ENCODE results near the gene OR10J1. TPM values are rescaled to one million over a fixed set of nuclear protein-coding genes. Genes with fewer than 3 reads are reported as not detected.
"Not testable (repeated sequence)": the region's sequence is repeated elsewhere in the genome, so short reads cannot be mapped to it uniquely, and the experiment has no call there.

OR10J1 gene, protein sequence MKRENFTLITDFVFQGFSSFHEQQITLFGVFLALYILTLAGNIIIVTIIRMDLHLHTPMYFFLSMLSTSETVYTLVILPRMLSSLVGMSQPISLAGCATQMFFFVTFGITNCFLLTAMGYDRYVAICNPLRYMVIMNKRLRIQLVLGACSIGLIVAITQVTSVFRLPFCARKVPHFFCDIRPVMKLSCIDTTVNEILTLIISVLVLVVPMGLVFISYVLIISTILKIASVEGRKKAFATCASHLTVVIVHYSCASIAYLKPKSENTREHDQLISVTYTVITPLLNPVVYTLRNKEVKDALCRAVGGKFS
- not detected for total RNA-seq
- long read RNA-seq: 0 reads

DNA sequence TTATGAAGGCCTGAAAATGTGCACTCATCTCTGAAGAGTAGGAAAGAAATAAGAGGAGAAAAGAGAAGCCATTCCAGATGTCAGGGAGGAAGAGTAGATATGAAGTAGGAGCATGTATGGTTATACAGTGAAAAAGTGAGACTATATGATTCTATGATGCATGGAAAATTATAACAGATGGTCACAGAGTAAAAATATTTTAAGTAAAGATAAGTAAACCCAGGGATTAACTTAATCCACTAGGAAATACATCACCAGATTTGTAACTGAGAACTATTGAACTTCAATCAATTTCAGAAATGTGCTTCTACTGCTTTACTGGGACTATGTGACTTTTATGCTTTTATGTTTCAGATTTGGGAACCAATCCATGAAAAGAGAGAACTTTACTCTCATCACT lies at the start of gene OR10J1:
TSS of gene OR10J1 (plus strand) at position 301 of the 400 bp plus-strand sequence. CDS start at position 371, 70 bp downstream.
- ATAC-seq: no peak
- DNase-seq (ENCODE audit: missing footprints): no peak
- intact Hi-C loops (cut with DNase I): no loop called here

DNA sequence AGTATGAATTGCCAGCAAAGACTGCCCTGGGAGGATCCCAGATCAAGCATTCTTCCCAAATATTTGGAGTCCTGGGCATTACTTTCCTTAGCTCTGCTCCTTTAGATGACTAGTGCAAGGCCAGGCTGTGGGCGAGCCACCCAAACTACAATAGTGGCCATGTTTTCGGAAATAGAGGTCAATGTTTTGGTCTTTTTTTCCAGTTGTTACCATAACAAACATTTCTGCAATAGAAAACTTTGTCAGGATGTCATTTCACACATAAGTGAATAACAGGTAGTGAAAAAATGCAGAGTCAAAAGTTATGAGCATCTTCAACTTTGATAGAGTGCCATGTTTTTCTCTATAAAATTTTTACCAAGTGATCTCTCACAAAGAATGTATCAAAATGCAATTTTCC lies 32.7 kb upstream of the OR10J1 start:
- DNase-seq (ENCODE audit: missing footprints) (no peak), ATAC-seq (no peak)
- intact Hi-C loops (cut with DNase I): no loop called here

DNA sequence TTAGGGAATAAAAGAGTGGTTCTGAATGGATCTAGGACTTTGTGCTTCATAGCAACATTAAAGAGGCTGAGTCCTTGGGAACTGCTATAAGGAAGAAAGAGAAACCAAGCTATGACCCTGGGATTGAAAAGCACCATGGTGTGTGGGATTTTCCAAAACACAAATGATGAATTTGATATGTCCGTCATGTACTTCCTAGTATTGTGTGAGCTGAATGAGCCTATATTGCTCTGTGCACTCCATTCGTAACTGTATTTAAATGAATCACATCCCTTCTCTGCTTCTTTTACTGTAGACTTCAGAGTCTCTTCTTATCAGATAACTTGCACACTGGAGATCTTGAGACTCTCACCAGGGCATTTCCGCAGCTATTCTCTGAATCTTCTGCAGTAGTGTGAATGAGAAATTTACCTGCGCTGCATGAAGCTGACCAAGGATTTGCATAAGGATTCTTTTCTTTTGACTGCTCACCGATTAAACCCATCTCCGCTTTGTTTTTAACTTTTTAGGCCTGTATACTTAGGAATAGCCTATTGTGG lies 30.6 kb upstream of the OR10J1 start:
- intact Hi-C loops (cut with DNase I): no loop called here
- ATAC-seq (no peak), DNase-seq (ENCODE audit: missing footprints) (no peak)

DNA sequence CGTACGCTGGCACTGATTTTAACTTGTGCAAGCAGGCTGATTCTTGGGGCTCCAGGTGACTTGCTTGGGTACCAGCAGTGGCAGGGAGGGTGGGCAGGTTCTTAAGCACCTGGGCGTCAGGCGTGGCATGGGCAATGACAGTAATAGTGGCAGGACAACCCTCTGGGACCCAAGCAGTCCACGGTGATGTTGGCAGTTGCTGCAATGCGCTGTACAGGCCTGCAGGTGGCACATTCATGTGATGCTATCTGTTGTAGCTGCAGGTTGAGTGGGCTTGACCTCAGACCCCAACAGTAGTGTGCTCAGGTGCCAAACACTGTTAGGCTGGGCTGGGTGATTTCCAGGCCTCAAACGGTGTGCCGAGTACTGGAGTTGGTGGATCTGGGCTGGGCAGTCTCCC lies 17.7 kb upstream of the OR10J1 start:
- DNase-seq (ENCODE audit: missing footprints) (no peak), ATAC-seq (no peak)
- intact Hi-C loops (cut with DNase I): no loop called here

DNA sequence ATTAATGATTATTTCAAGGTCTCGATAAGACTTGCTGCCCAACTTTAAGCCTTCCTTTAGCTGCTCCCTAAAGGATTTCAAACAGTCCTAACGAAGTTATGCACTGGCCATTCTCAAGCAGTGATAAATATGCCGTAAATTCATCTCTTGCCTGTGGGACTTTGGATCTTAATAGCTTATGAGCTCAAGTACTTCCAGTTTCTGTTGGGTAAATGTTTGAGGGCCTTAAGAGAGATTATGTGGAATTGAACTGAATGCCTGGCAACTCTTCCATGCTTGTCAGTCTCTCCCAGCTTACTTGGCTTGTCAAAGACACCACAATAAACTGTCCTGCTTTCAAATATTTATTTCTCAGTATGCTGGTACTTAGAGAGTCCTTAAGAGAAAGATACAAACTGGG lies 11.0 kb upstream of the OR10J1 start:
- DNase-seq (ENCODE audit: missing footprints) (no peak), ATAC-seq (no peak)
- intact Hi-C loops (cut with DNase I): no loop called here

DNA sequence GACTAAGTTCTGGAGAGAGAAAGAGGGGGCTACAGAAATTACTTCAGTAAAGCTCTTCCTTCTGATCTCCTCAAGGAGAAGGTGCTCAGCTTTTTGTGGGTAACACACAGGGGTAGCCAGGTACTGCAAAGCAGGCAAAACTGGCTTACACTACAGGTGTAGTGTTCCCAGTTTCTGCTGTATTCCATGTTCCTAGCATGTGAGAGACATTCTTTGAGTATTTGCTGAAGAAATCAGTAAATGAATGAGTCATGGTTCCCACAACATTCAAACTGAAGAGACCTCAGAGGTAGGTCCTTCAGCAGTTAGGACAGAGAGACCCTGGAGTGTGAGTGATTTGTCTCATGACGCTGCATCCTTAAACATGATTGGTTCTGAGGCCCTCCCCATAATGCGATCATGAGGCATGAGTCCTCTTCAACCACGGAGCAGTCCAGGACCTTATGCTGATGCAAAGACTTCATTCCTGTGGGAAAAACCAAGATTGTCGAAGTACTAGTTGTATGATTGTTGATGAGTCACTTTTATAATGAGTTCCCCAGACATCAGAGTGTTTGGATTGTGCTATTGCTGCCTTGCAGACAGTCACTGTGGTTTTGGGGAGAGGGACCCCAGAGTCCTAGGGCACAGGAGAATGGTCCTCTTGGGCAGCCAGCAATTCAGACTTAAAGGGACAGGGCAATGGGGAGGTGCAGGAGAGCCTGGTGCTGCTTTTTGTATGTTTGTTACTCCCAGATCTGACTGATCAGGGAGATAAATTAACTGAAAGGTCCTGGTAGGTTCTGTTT lies 10.3 kb upstream of the OR10J1 start:
- no peak for ATAC-seq
- intact Hi-C loops (cut with DNase I): no loop called here
- no peak for DNase-seq (ENCODE audit: missing footprints)

DNA sequence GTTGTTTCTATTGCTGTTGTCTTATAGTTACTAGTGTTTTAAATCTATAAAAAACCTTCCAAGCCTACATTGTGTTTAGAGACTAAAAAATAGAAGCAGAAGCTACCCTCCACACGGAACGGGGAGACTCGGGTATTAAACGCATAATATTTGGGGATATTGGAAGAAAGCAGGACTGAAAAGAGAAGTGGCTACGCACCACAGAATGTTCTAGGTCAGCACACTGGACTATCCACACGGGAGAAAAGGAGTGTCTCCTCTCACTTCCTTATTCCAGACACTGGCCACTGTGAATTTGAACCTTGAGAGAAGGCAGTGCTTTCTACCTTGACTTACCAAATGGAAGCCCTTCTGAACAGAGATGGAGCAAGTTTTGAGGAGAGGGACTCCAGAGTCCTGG lies 8.5 kb upstream of the OR10J1 start:
- DNase-seq (ENCODE audit: missing footprints) (no peak), ATAC-seq (no peak)
- intact Hi-C loops (cut with DNase I): no loop called here

DNA sequence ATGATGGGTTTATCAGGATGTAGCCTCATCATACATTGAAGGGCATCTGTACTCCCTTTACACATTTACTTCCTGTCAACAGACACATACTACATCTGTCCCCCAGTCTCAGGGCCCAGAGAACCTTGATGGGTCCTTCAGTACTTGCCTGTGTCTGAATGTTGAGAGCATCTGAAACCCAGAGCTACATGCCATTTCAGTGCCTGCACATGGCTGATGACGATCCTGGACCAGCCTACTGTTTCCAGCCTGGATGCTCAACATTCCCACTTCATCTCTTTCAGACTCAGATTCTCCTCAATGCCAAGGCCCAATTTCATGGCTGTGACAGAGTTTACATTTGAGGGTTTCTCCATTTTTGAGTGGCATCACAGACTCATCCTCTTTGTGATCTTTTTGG lies 7.6 kb upstream of the OR10J1 start, which contains the start of gene OR10J4:
TSS of gene OR10J4 (plus strand) at position 301 of the 400 bp plus-strand sequence.
- ATAC-seq (no peak), DNase-seq (ENCODE audit: missing footprints) (no peak)
- intact Hi-C loops (cut with DNase I): no loop called here

DNA sequence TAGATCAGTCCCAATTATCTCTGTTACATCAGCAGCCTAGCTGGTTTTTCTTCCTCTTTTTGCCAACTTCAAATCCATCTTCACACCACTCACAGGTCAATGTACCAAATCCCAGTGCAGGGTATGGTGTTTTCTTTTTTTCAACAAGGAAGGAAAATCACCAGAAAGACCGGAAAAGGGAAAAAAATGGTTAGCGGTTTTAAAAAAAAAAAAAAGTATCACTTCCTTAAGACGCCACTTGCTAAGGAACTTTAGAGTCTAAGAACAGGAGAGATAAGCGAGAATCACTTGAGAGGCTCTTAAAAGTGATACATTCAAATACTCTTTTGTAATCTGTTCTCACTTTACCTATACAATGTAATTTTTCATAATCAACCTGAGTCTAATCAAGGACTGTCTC lies 3.1 kb upstream of the OR10J1 start:
- no peak for ATAC-seq
- no peak for DNase-seq (ENCODE audit: missing footprints)
- intact Hi-C loops (cut with DNase I): no loop called here

DNA sequence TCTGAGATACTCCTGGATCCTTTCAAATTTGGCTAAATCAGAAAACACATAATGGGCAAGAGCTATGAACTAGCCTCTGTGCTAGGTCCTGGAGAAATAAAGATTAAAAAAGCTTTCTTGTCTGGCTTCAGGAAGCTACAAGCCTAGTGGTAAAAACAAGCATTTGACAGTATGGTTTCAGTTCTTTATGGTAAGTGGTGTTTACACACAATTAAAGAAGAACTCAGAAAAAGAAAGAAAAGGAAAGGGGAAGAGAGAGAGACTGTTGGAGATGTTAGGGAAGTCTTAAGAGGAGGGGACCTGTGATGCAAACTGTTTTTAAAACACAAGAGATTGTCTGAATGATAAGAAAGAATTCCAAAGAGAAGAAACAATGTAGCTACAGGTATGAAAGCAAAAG lies 1.8 kb downstream of the OR10J1 start:
- DNase-seq (ENCODE audit: missing footprints) (no peak), ATAC-seq (no peak)
- intact Hi-C loops (cut with DNase I): no loop called here

DNA sequence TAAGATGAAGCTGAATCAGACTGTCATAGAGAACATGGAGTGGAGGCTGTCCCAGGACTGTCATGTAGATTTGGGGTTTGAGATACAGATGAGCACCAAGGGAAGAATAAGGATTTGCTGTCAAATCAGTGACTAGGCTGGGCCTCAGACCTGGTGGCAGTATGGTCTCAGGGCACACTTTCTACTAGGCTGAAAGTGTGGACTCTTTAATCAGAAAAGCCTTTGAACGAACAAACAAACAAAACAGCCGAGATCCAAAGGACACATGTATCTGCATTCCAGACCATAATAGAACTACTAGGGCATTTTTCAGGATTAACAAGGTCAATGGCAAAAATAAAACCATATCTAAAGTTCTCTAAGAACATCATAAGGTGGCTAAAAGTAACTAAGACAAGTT lies 2.9 kb downstream of the OR10J1 start:
- DNase-seq (ENCODE audit: missing footprints) (no peak), ATAC-seq (no peak)

DNA sequence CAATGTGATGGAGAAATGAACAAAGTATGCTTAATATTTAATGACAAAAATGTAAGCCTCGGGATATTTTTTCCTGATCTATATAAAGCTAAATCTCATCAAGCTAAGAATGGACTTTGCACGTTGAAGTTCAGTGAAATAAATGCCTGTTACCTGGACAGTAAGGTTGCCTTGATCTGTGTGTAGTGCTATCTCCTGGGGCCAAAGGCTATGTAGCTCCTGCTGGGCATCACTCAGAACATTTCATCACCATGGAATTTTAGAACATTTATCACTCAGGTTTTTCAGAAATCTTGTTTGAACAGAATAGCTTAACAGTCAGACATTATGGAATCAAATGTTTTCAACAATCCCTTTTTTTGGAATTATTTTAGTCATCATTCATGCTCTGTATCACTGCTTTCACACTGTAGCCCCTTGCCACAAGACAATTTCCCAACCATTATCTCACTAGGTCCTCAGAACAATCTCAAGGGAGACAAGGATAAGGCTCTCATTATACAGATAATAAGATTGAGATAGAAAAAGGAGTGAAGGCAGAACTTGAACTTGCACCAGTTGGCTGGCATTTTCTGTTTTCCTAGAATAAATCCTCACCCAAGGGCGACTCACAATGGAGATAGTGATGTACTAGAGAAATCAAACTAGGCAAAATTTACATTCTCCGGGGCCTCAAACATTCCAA lies 3.7 kb downstream of the OR10J1 start:
- intact Hi-C loops (cut with DNase I): no loop called here
- DNase-seq (ENCODE audit: missing footprints) (no peak), ATAC-seq (no peak)

More for the DNA sequence above, 2.9 kb downstream of the OR10J1 start:
- intact Hi-C loops (cut with DNase I): no loop called here

DNA sequence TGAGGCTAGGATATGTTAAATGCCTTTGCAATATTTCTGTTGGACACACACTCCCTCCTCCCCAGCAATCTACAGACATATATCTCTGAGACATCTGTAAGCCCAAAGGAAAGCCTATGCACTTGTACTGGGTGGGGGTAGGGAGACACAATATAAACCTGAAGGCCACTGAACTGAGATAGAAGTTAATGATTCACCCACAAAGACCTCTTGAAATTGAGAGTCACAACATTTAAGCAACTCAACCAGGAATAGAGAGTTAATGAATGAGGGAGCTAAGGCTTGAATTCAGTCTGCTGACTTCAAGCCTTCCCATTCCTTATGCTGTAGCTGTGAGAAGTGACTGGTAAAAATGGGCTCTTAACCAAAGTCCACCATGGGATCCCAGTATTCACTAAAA lies 5.0 kb downstream of the OR10J1 start:
- intact Hi-C loops (cut with DNase I): no loop called here
- ATAC-seq: no peak
- no peak for DNase-seq (ENCODE audit: missing footprints)

DNA sequence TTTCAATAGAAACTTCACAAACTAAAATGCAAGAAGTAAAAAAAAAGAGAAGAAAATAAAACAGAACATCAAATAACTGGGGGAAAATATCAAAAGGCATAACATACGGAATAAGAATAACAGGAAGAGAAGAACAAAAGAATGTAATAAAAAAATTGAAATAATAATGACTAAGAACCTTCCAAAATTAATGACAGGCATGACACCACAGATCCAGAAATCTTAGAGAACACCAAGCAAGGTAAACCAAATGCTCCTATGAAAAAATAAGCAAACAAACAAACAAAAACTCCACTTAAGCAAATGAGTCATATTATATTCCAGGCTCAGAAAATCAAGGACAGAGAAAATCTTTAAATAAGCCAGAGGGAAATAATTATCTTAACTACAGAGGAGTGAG lies 8.7 kb downstream of the OR10J1 start:
- intact Hi-C loops (cut with DNase I): no loop called here
- ATAC-seq (no peak), DNase-seq (ENCODE audit: missing footprints) (no peak)

DNA sequence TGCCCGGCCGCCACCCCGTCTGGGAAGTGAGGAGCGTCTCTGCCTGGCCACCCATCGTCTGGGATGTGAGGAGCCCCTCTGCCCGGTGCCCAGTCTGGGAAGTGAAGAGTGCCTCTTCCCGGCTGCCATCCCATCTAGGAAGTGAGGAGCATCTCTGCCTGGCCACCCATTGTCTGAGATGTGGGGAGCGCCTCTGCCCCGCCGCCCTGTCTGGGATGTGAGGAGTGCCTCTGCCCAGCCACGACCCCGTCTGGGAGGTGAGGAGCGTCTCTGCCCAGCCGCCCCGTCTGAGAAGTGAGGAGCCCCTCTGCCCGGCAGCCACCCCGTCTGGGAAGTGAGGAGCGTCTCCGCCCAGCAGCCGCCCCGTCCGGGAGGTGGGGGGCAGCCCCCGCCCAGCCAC lies 10.1 kb downstream of the OR10J1 start:
- ATAC-seq; intact Hi-C loops (cut with DNase I); DNase-seq (ENCODE audit: missing footprints): not testable (repeated sequence)

DNA sequence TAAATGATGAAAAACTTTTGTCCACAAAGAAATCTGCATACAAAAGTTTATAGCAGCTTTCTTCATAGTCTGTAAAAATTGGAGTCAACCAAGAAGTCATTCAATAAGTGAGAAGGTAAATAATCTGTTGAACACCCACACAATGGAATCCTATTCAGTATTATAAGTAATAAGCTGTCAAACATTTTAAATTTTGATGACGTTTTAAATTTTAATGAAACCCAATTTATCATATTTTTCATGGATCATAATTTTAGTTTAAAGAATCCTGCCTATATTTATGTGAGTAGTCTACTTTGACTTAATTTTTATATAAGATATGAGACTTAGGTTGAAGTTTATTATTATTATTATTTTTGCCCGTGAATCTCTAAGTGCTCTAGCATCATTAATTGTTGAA lies 20.0 kb downstream of the OR10J1 start:
- DNase-seq (ENCODE audit: missing footprints): no peak
- intact Hi-C loops (cut with DNase I): no loop called here

DNA sequence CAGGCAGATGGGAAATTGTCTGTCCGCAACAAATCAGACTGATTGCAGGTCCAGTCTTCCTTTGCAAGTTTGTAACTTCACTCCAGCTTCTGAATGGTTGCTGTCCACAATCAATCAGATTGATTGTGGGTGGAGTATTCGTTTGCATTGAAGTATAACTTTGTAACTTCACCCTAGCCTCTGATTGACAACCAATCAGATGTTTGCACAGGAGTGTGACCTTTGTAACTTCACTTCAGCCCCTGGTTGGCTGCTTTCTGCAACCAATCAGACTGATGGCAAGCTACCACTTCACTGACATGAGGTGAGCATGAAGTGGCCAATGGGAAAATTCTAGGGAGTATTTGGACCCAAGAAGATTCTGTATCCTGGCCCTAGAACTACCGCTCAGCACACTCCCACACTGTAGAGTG lies 25.7 kb downstream of the OR10J1 start:
- DNase-seq (ENCODE audit: missing footprints): no peak
- intact Hi-C loops (cut with DNase I): no loop called here
- no peak for ATAC-seq

More for the DNA sequence above, 20.0 kb downstream of the OR10J1 start:
- ATAC-seq: no peak

DNA sequence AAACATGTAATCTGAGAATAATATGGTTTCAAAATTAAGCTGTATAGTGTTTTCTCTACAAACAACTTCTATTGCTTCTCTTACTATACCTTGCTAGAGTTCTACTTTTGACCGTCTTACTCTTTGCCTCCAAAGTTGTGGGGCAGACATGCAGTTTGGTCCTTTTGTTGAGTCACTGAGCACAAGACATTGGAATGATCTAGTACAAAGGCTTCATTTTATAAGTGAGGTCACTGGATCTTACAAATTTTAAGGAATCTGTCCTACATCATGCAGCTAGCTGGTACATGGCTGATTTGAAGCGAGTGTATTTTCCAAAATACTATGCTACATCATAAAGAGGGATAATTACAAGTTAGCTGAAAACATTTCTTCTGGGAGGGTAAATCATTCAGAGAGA lies 28.8 kb downstream of the OR10J1 start:
- ATAC-seq: no peak
- no peak for DNase-seq (ENCODE audit: missing footprints)
- intact Hi-C loops (cut with DNase I): no loop called here

DNA sequence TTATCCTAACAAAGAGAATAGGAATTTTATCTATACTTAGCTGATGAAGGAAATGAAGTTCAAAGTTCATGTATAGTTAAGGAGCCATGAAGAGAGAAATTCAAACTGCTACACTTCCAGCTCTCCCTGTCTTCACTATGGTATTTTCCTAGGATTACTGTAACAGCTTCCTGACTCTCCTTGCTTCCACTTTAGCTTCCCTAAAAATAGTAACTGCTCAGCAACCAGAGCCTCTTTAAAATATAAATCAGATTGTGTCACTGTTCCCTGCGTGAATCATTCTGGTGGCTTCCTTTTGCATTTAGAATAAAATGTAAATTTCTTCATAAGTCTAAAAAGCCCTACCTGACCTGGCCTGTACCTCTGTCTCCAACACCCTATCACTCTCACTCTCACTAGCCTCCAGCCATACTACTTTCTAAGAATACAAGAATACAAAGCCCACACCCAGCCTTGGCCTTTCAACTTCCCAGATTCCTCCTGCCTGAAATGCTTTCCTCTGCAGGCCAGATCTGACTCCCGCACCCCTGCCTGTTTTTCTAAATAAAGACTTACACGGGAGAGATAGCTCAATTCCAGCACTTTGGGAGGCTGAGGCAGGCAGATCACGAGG lies 30.5 kb downstream of the OR10J1 start:
- intact Hi-C loops (cut with DNase I): no loop called here
- DNase-seq (ENCODE audit: missing footprints): no peak
- ATAC-seq: no peak
